GM21526 (cell line): Measurements from ENCODE around the gene THAP4.
"Not testable (repeated sequence)": the region's sequence is repeated elsewhere in the genome, so short reads cannot be mapped to it uniquely, and the experiment has no call there.

Experiments
- ATAC-seq: cut with Tn5 transposase; IDR thresholded peaks from one replicate; pipeline ENCODE4 v1.9.1; 2021; ENCODE audit warnings: moderate library complexity; ENCODE audit not compliant: unreplicated experiment, low FRiP score

The THAP4 gene

GRCh38 chr2:241666627-241667400 lies 29.9 kb upstream of the THAP4 start:
- ATAC-seq = no peak

- no peak for ATAC-seq
Observed at GRCh38 chr2:241665731-241666440, 28.9 kb upstream of the THAP4 start.

DNA sequence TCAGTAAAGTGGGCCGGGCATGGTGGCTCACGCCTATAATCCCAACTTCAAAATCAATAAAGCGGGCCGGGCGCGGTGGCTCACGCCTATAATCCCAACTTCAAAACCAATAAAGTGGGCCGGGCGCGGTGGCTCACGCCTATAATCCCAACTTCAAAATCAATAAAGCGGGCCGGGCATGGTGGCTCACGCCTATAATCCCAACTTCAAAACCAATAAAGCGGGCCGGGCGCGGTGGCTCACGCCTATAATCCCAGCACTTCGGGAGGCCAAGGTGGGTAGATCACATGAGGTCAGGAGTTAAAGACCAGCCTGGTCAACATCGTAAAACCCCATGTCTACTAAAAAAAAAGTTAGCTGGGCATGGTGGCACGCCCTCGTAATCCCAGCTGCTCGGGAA lies 25.8 kb upstream of the THAP4 start:
- ATAC-seq = not testable (repeated sequence)

DNA sequence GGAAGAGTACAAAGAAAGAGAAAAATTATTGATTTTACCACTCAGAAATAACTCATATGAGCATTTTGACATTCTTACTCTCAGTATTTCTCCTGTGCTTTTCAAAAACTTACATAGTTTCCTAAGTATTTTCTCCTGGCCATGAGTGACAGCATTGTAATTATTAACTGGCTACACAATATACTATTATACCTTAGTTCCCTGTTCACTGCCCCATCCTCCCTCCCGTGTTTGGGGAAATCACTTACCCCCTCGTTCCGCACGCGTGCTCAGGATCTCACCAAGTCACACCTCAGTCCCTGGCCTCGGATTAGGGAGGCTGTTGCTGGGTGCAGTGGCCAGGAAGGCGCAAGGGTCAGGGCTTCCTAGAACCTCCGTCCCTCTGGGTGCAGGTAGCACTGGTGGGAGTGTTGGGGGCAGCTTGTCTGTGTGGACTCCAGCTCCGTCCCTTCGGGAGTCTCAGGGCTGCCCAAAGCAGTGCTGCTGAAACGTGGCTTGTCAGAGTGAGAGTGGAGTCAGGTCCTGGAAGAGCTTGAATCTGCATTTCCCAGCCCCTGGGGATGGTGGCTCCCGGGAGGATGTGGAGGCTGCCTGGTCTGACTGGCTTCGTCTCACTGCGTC lies 23.7 kb upstream of the THAP4 start:
- ATAC-seq = no peak

GRCh38 chr2:241659150-241659739 lies 22.3 kb upstream of the THAP4 start:
- ATAC-seq = no peak

DNA sequence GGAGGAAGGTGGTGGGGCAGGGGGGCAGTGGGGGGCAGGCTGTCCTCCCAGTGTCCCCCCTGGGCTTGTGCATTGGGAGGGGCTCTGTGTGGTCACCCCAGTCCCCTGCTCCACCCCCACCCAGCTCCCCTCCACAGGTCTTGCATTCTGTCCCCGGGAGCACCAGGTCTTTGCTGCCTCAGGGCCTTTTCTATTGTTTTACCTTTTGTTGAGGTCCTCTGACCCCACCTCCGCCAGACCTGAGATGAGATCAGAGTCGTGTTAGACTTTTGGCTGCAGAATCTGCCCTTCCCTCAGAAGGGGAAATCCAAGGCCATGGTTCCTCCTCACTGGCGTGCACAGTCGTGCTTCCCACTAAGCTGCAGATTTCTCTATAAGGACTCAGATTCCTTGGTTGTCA lies 21.3 kb upstream of the THAP4 start:
- no peak for ATAC-seq

- ATAC-seq = no peak
Observed at GRCh38 chr2:241657786-241658254, 20.9 kb upstream of the THAP4 start.

DNA sequence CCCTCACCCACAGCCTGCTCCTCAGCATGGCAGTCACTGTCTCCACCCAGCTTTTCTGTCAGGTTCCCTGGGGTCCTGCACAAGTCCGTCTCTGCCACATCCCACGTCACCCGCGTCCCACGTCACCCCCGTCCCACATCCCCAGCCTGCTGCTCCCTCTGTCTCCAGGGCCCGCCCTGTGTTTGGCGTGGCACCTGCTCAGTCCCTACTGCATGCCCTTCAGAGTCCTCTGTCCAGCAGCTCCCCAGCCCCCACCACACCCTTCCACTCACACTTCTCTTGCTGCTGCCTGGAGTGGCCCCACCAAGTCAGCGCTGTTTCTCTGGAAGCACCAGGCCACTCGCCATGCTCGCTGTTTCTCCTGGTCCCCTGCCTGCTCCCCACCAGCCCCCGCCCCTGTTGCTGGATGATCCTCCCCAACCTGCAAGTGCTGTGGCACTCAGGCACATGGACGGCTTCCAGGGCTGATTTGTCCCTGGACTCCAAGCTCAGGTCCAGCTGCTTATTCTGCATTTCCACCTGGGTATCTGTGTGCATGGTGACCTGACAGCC lies 19.3 kb upstream of the THAP4 start:
- no peak for ATAC-seq

DNA sequence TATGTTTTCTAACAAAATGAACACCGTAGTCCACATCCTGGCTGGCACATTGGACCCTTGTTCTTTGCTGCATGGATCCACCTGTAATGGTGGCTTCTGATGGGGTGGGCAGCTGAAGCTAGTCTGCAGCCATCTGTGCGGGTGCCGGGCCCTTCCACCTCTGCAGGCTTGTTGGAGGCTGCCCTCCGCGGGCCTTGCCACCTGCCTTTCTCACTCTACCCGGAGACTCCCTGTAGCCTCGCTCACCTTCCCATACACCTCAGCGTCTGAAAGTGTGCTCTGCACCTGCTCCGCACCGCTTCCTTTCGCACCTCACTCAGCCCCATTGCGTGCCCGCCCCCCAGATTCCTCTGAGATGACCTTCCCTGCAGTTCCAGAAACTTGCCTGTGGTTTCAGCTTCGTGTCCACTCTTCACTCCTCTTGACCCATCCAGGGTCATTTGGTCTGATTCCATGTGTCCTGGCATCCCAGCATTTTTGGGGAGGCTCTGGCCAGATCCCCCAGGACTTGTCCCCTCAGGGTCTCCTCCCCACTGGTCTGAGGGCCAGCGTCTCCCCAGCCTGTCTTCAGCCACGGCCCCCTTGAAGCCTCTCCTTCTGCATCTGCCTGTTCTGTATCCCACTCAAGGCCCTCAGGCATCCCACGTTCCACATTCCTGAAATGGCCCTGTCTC lies 18.7 kb upstream of the THAP4 start:
- ATAC-seq = no peak

DNA sequence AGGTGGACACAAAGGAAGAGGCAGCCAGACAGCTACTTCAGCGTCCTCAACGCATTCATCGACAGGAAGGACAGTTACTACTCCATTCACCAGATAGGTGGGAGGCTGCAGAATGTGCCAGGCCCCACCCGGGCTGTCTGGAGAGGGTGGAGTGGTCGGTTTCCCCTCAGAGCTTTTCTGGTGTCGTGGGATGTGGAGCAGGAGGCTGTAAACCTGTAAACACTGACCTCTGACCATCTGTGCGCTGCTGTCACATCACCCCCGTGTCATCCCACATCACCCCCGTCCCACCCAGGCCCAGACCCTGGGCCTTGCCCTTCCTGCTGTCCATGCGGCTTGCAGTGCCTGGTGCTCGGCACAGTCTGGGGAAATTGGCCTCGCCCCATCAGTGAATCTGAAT lies 17.6 kb upstream of the THAP4 start:
- ATAC-seq = no peak

GRCh38 chr2:241653210-241653750 lies 16.3 kb upstream of the THAP4 start:
- ATAC-seq = no peak

DNA sequence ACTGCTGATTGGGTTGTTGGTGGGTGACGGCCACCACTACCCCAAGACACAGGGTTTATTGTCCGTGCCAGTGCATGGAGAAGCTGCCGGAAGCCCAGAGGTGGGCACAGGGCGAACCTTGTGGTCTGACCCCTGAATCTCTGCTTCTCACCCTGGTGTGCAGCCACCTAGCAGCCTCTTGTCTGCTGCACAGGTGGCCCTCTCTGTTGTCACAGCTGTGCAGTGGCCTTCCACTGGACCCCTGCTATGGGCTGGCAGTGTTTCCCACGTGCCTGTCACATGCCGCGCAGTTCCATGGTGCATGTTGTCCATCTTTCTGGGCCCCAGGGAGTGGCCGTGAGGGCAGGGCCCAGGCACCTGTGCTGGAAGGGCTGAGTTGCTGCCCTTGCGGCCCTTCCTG lies 15.8 kb upstream of the THAP4 start:
- ATAC-seq = no peak

- no peak for ATAC-seq
Observed at GRCh38 chr2:241652142-241652541, 15.2 kb upstream of the THAP4 start.

GRCh38 chr2:241649927-241650326 lies 13.0 kb upstream of the THAP4 start:
- no peak for ATAC-seq

DNA sequence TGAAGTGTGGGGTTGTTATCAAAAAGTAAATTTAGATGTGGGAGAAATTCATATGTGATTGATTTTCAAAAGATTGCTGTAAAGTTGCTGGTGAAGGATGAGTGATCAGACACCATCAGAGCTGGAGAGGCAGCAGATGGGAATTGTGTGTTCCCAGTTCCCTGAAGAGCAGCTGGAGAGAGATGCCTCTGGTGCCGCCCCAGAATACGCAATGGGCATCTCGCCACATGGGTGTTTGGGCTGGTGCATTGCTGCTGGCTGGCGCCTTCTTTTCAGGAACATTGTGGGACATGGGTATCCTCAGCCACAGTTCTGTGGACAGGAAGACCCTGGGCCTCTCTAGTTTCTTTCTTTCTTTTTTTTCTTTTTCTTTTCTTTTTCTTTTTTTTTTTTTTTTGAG lies 12.4 kb upstream of the THAP4 start:
- no peak for ATAC-seq

DNA sequence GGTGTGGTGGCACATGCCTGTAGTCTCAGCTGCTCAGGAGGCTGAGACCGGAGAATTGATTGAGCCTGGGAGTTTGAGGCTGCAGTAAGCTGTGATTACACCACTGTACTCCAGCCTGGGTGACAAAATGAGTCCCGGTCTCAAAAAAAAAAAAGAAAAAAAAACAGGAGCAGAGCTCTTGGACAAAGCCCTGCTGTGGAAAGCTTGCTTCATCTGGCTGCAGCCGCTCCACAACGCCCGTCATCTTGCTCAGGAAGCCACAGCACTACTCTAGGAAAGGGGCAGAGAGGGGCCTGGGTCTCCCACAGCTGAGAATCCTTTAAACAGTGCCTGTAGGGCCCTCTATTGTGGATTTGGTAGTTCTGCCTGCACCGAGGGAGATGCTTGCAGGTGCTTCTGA lies 11.5 kb upstream of the THAP4 start:
- ATAC-seq = no peak

- no peak for ATAC-seq
Observed at GRCh38 chr2:241645915-241646645, 9.1 kb upstream of the THAP4 start.

GRCh38 chr2:241645056-241645914 lies 8.3 kb upstream of the THAP4 start:
- no peak for ATAC-seq

- no peak for ATAC-seq
Observed at GRCh38 chr2:241641631-241642030, 4.7 kb upstream of the THAP4 start.
